Thyroid gland (tissue), 4 donors: ENCODE data around the gene PBX1.

Experiments used
- CTCF ChIP-seq, 6 experiments: fragments of 200-600 bp in 3 of 6; fragments of 450-650 bp in 3 of 6; sonication (generic) in 3 of 6; IDR thresholded peaks; one replicate each; pipeline ENCODE4 v1.5.1; 2016 to 2019; ENCODE audit warnings: antibody characterized with exemption in 6 of 6, mild to moderate bottlenecking in 2 of 6, inconsistent platforms in 1 of 6, moderate library complexity in 1 of 6
- POLR2A ChIP-seq, 2 donors: fragments of 450-650 bp; IDR thresholded peaks; one replicate each; pipeline ENCODE4 v1.6.1; 2017; ENCODE audit warnings: antibody characterized with exemption in 2 of 2, mild to moderate bottlenecking in 2 of 2, moderate library complexity in 1 of 2

- TF ChIP-seq CTCF (IDR thresholded peaks at IDR 0.05) (no peak), POLR2A (IDR thresholded peaks at IDR 0.05) (no peak)
Observed at GRCh38 chr1:164787834-164788231, 228.8 kb downstream of the PBX1 start.
